Measurements from ENCODE around the gene ABCC2.

DNA sequence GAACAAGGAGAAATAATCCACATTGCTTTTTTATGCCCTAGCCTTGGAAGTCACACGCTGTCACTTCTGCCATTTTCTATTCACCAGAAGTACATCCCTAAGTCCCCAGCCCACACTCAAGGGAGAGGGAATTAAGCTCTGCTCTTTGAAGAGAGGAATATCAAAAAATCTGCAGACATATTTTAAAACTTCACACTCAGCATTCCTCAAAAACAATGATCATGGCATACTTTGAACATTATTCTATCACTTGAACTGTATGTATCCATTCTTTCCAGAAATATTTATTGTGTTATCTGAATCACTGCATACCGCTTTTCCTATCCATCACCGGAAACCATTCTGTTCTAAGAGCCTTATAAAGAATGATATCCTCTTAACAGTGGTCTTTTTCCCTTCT is 9.4 kb downstream of the ABCC2 start:
- TF ChIP-seq CTCF (conservative IDR thresholded peaks at IDR 0.05; ENCODE audit: low read depth, low read length): no peak
- TF ChIP-seq EZH2 (IDR thresholded peaks at IDR 0.05; ENCODE audit: borderline replicate concordance, low read depth, low read length, poor library complexity, severe bottlenecking): no peak

Data from A673 (cell line).